ENCODE measurements around the gene PTPA. TPM values are rescaled to one million over a fixed set of nuclear protein-coding genes. Genes with fewer than 3 reads are reported as not detected.

PTPA gene
- total RNA-seq, 1 experiment from 2014 or later, result 182 TPM

DNA sequence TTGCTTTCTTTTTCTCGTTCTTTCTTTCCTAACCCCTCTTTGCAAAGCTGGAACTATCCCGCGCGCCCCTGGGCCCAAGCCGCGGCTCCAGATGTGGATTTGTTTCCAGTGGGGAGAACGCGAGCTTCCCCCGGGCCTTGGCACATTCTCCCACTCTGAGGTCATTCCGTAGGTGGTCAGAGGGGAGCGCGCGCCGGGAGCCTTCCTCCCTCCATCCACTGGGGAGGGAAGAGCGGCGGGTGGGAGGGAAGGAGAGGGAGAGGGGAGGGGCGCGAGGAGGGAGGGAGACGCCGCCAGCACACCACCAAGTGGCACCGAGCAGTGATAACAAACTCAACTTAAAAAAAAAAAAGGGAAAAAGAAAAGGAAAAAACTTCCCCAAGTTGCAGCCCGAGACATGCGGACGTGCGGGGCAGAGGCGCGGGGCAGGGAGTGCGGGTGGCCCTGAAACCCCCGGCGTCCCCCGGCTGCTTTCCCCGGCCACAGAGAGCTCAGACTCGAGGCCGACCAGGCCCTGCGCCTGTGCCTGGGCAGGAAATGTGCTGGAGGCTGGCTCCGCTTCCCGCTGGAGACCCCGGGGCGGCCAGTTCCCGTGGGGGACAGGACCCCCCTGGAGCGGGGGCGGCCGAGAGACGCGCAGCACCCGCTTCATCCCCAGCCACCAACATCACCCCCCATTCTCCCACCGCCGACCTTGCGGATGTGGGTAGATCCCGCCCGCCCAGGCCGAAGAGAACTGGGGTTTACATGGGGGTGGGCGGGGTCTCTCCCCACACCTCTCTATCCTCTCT lies 63.7 kb downstream of the PTPA start:
- Histone ChIP-seq H2AFZ (peak overlapping the region; percentile 74), H3K79me2 (ENCODE audit: low read depth) (peaks cover 16% of the 10 kb centered on the region), H3K27me3 (ENCODE audit: insufficient read depth, low read depth) (no peaks in the 10 kb centered on the region), H3K27ac (peak overlapping the region; percentile 88), H4K20me1 (ENCODE audit: insufficient read depth) (no peaks in the 10 kb centered on the region), H3K9me3 (ENCODE audit: insufficient read depth, low read depth) (no peaks in the 10 kb centered on the region), H3K4me3 (peak overlapping the region; percentile 95), H3F3A (ENCODE audit: insufficient read depth, low read depth) (peaks cover 20% of the 10 kb centered on the region), H3K4me1 (replicated peaks; ENCODE audit: insufficient read depth) (peaks cover 26% of the 10 kb centered on the region), H3K4me2 (peak overlapping the region; percentile 95), H3K9me2 (ENCODE audit: insufficient read depth) (no peaks in the 10 kb centered on the region), H3K36me3 (ENCODE audit: low read depth) (no peaks in the 10 kb centered on the region)
- TF ChIP-seq CTCF (conservative IDR thresholded peaks at IDR 0.05) (no peak), EZH2 (IDR thresholded peaks at IDR 0.05; ENCODE audit: low read depth) (no peak)
- BruUV-seq (replicated peaks), result TSS peak; percentile 32
- DNase-seq, result peak; percentile 67 to 81
- POLR2A ChIA-PET (ENCODE audit: unreplicated experiment), result interaction anchor here (0.6 to 1.2 kb wide), 7 partner anchors 9 to 625 kb away, joined by 3 to 13 read pairs (median 4); no protein-coding TSS in a partner anchor
- intact Hi-C loops (cut with micrococcal nuclease; ENCODE audit: unreplicated experiment), result loop anchor here (1.0 to 5.0 kb wide), 5 partner anchors 35 to 435 kb away; no protein-coding TSS in a partner anchor
- CTCF ChIA-PET, result interaction anchor here (0.7 to 4.1 kb wide), 11 partner anchors 33 to 451 kb away, joined by 3 to 36 read pairs (median 4); partner anchors contain the start of gene ENDOG

GRCh38 chr9:129175515-129175824 lies 64.3 kb downstream of the PTPA start:
- POLR2A ChIA-PET (ENCODE audit: unreplicated experiment), result interaction anchor here (0.6 to 1.2 kb wide), 4 partner anchors 9 to 433 kb away, joined by 3 to 10 read pairs (median 6); no protein-coding TSS in a partner anchor
- no peak for DNase-seq
- Histone ChIP-seq H3K27ac (peak overlapping the region; percentile 88), H3K79me2 (ENCODE audit: low read depth) (peaks cover 16% of the 10 kb centered on the region), H3K4me3 (peak overlapping the region; percentile 95), H3K9me3 (ENCODE audit: insufficient read depth, low read depth) (no peaks in the 10 kb centered on the region), H3K9me2 (ENCODE audit: insufficient read depth) (no peaks in the 10 kb centered on the region), H3K36me3 (ENCODE audit: low read depth) (no peaks in the 10 kb centered on the region), H3K27me3 (ENCODE audit: insufficient read depth, low read depth) (no peaks in the 10 kb centered on the region), H2AFZ (peak overlapping the region; percentile 74; the same call in 1 of the 2 replicates), H3F3A (ENCODE audit: insufficient read depth, low read depth) (peaks cover 17% of the 10 kb centered on the region), H3K4me2 (peak overlapping the region; percentile 95), H3K4me1 (replicated peaks; ENCODE audit: insufficient read depth) (peaks cover 21% of the 10 kb centered on the region), H4K20me1 (ENCODE audit: insufficient read depth) (no peaks in the 10 kb centered on the region)
- CTCF ChIA-PET, result interaction anchor here (0.7 to 4.1 kb wide), 4 partner anchors 33 to 396 kb away, joined by 3 to 36 read pairs (median 12); no protein-coding TSS in a partner anchor
- intact Hi-C loops (cut with micrococcal nuclease; ENCODE audit: unreplicated experiment), result loop anchor here (2.0 to 5.0 kb wide), 2 partner anchors 232 to 307 kb away; no protein-coding TSS in a partner anchor
- TF ChIP-seq CTCF (conservative IDR thresholded peaks at IDR 0.05), result no peak
- TF ChIP-seq EZH2 (IDR thresholded peaks at IDR 0.05; ENCODE audit: low read depth), result no peak
- BruUV-seq (replicated peaks), result no TSS peak

- Histone ChIP-seq H3K4me2 (peak overlapping the region; percentile 95), H3K27ac (peak overlapping the region; percentile 88), H3K9me3 (ENCODE audit: insufficient read depth, low read depth) (no peaks in the 10 kb centered on the region), H3K9me2 (ENCODE audit: insufficient read depth) (no peaks in the 10 kb centered on the region), H3K79me2 (ENCODE audit: low read depth) (peaks cover 16% of the 10 kb centered on the region), H2AFZ (peak overlapping the region; percentile 74; the same call in 1 of the 2 replicates), H3K36me3 (ENCODE audit: low read depth) (no peaks in the 10 kb centered on the region), H3K27me3 (ENCODE audit: insufficient read depth, low read depth) (no peaks in the 10 kb centered on the region), H3F3A (ENCODE audit: insufficient read depth, low read depth) (peaks cover 17% of the 10 kb centered on the region), H4K20me1 (ENCODE audit: insufficient read depth) (no peaks in the 10 kb centered on the region), H3K4me1 (replicated peaks; ENCODE audit: insufficient read depth) (peaks cover 18% of the 10 kb centered on the region), H3K4me3 (peak overlapping the region; percentile 95)
- TSS peak; percentile 17 for BruUV-seq (replicated peaks)
- DNase-seq, result peak; percentile 94
- no peak for TF ChIP-seq CTCF (conservative IDR thresholded peaks at IDR 0.05)
- TF ChIP-seq EZH2 (IDR thresholded peaks at IDR 0.05; ENCODE audit: low read depth), result no peak
- intact Hi-C loops (cut with micrococcal nuclease; ENCODE audit: unreplicated experiment), result loop anchor here (1.0 to 5.0 kb wide), 4 partner anchors 99 to 307 kb away; no protein-coding TSS in a partner anchor
- ChIA-PET POLR2A (ENCODE audit: unreplicated experiment) (interaction anchor here (0.6 to 1.2 kb wide), 6 partner anchors 8 to 433 kb away, joined by 3 to 11 read pairs (median 6); no protein-coding TSS in a partner anchor), CTCF (no interaction called here)
These were observed 64.8 kb downstream of the PTPA start for GRCh38 chr9:129175825-129176633.

Measured in PC-9 (cell line).